ENCODE measurements around the gene KLHL42.
"Not testable (repeated sequence)": the region's sequence is repeated elsewhere in the genome, so short reads cannot be mapped to it uniquely, and the experiment has no call there.

KLHL42 gene

DNA sequence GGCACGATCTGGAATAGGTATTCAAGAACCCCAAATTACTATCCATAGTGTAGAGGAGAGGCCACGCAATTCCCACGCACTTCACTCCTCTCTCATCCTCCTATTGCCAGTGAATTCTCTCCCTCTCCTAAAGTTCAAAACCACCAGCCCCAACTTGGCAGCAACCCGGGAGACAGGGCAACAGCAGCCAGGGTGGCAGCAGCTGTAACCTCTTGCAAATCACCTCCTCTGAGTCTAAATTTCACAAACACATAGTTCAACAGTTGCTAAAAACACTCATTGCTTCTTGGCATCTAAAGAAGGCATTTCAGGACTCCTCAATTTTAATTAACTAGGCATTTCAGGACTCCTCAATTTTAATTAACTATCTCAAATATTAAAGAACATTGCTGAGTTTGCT lies 37.7 kb downstream of the KLHL42 start:
- DNase-seq (ENCODE audit: low read depth in 2 of 2): no peak

DNA sequence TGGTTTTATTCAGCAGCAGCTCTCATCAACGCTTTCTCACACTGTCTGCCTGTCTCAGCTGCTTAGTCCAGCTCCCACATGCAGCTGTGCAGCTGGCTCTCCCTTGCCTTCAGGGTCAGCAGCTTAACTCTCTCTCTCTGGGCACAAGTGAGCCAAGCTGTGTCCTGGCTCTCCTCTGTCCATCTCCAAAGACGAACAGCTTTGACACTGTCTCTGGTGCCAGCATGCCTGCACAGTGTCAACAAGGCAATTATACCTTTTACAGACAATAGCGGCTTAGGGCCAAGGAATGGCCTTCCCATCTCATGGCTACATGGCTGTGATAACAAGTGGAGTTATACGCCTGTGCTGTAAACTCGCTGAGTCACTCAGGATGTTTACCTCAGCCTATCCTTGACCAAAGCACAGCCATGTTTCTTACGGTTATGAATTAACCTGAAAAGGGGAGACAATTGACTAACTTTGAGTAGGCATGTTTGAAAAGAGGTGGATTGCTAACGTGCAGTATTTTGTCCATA lies 38.4 kb downstream of the KLHL42 start:
- no peak for DNase-seq (ENCODE audit: low read depth in 2 of 2)

DNA sequence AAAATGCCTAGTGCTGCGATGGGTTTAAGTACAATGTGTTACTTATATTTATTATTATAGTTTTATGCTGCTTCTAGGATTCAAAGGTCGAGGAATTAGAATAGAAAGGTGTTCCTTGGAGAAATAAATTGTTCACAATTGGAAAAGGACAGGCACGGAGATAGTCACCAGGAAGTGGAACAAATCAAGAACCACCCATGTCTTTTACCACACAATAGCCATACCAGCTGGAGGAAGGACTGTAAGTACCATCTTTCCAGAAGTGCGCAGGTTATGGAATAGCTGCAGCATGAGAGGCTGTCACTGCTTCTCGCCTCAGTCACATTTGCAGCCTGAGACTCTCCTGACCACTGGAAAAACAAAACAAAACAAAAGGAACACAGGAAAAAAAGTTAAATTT lies 40.5 kb downstream of the KLHL42 start:
- no peak for DNase-seq (ENCODE audit: low read depth in 2 of 2)

DNA sequence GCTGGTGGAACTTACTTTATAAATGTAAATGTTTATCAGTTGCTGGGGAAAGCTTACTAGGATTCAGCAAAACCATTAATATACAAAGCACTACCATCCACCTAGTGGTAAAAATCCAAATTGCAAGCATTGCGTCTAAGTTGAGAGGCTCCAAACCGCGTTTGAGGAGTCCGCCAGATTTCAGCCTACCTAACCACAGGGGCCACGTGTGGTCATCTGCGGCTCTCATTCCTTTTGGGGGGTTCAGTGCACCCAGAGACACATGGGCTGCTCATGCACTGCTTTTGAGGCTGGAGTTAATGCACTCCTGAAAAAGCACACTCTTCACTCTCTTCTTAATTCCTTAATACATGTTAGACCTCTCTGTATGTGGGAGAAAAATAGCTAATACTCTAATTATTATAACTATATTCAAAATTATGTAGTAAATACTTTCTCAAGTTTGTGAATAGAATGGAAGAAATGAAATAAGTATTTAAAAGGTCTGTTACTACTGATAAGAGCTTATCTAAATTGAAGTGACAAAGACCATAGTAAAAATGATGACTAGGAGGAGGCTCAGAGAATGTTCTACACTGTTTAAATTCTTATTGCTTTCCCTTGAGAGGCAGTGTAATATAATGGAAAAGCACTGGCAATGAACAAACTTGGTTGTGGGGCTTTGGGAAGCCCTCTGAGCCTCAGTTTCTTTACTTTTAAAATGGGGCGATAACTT lies 41.4 kb downstream of the KLHL42 start:
- DNase-seq (ENCODE audit: low read depth in 2 of 2): no peak

DNA sequence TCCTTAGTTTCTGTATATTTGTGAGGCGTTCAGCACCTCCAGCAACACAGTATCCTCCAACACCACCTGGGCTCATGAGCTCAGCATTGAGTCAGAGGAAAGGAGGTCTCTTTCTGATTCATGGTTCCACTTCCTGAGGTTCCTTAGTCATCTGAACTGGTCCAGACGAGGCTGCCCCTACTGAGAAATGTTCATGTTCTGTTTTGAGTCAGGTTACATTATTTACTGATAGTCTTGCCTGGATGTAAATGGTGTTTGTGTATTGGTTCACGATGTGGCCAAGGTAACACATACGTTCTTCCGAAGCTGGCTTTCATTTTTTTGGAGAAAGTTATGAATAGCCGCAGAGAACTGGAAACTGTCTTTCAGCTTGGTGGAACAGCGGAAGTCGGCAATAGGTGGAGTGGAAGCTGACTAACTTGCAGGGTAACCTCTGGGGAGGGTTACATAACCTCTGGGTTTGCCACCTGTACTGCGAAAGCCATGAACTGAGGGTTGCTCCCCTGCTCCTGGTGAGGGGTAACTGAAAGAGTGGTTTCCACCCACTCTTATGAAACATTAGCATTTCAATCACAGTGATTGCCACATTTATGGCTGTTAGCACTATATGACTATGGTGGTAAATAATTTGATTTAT lies 42.2 kb downstream of the KLHL42 start:
- peak; percentile 63 for DNase-seq (ENCODE audit: low read depth in 2 of 2)

DNA sequence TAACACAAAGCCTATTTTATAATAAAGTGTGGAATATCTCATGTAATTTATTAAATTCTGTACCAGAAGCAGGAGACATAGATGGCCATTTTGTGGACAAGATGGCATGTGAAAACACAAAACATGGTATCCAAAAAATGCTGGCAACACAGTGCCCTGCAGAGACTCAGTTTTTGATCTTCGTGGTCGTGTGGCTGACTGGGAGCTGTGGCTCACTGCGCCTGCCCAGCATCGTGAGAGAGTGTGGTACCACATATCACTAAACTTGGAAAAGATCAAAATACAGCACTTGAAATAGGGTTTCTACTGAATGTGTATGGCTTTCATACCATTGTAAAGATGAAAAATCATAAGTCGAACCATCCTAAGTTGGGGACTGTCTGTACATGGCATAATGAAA lies 43.0 kb downstream of the KLHL42 start:
- no peak for DNase-seq (ENCODE audit: low read depth in 2 of 2)

DNA sequence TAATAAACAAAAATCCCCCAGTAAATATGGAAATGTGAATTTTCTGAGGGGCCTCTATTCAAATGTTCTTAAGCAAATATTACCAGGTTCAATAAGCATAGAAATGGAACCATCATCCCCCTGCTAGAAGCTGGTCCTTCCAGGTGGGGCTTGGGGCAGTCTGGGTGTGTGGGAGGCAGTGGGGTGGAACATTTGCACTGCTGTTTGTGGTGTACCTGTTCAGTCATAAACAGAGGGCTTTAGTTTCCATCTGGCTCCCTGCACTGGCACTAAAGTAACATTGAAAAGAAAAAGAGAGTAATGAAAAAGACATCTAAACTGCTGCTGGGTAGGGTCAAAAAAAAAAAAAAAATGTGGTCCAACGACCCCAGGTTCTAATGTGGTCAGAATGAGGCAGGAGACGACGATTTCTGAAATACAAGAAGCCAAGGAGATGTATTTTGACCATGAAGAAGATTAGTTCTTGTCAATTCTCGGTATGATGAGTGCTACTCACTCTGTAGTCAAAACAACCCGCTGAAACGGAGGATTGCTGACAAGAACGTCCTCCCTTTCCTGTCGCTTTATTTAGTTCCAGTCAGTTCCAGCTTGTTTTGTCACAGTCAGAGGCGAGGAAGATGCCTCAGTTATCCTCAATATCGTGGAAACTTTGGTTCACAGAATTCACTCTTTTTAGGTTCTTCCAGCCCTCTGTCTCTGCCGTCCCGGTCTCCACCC lies 44.3 kb downstream of the KLHL42 start:
- DNase-seq (ENCODE audit: low read depth in 2 of 2): no peak

DNA sequence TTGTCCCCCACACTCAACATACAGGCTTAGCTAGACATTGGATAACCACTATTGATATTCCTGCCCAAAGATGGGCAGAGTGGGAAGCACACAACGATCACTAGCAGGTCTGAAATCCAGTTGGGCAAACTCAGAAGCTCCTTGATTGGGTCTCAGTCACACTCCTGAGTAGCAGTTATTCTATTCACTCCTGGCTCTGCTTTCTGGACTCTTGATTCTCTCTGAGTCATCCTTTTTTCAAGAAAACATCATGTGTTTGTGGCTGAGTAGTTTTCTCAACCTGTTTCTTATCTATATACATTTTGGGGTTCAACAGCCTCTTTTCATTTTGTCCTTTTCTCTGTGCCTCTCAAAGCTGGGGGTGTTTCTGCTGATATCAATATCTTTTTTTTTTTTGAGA lies 46.0 kb downstream of the KLHL42 start:
- no peak for DNase-seq (ENCODE audit: low read depth in 2 of 2)

DNA sequence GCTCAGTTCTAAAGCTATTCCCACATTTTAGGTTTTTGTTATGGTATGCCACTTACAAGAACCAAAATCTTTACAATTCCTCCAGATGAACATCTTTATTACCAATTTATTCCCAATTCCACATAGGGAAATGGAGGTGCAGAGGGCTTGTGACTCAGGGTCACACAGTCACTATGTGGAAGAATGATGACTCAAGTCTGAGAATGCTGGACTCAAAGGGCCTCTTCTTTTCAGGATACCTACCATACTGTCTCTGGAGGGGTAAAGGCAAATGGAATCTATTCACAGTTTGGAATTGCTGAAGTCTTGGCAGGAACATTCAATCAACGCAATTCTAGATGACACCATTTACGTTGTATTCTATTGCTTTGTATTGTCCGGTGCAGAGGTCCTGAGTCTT lies 48.2 kb downstream of the KLHL42 start:
- no peak for DNase-seq (ENCODE audit: low read depth in 2 of 2)

DNA sequence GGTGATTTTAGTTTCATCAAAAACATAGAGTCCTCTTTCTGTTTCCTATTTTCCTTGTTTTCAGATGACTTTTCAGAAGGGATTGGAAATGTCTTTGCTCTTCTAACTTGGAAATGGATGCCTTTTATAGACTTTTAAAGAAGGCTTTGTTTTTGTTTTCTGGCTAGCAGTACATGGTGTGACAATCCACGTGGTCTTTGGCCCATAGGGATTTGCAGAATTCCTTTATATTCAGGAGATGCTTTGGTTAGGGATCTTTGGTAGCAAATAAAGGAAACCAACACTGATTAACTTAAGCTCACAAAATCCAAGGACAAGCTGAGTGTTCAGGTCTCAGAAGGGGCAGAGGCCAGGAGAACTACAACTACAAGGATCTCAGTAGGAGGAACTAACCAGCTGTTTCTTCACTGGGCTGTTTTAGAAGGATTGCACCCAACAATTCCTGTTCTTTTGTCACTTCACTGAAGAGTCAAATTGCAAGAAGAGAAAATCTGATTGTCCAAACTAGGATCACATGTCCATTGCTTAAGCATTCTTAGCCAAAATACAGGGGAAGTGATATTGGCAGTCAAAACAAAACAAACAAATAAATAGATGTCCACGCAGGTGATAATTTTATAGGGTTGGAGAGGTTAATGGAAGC lies 58.6 kb downstream of the KLHL42 start:
- no peak for DNase-seq (ENCODE audit: low read depth in 2 of 2)

DNA sequence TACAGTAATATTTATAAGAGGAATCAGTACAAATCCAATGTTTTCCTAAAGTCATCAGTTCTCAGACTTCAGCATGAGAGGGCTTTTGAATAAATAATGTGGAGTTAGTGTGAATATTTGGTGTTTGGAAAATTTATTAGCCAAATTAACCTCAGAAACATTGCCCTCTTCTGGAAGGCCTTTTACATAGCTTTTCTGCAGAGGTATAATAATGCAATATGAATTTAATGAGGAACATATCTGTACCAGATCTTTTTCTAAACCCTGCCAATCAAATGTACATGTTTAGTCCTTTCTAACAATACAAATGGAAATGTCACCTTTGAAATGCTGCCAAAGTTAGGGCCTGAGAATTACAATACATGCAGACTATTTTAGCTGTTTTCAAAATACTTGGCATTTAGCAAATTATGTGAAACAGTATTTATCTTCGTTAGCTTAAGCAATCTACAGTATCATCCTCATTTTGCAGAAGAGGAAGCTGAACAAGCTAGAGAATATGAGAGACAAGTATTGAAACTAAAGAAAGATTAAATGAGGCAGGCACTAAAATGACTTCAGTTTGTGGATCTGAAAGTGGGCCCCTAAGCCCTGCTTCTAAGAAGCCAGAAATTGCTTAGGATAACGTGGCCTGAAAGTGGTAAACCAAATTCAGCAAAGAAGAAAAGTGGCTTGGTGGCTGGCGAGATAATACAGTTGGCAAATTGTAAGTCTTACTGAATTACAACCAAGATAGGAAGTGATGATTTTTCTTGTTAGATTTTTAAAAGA lies 60.4 kb downstream of the KLHL42 start:
- DNase-seq (ENCODE audit: low read depth in 2 of 2): no peak

DNA sequence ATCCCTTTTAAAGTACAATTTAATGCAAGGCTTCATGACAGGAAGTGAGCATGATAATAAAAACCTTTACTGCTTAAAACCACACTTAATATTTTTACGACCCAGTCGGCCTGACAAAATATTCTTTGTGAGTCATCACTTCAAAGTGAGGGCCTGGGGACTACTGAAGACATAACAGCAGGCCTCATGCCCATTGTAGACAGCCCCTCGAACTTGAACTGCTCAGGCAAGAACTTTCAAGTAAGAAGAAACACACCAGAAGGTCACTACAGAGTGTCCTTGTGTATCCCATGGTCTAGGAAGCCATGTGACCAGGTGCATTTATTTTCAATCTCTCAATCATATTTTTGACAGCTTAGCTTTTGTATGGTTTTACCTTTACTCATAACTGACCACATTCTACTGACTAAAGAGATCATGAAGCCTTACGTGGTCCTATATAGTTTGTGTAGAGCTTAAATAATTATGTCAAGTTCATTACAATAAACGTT lies 61.4 kb downstream of the KLHL42 start:
- DNase-seq (ENCODE audit: low read depth in 2 of 2): no peak

DNA sequence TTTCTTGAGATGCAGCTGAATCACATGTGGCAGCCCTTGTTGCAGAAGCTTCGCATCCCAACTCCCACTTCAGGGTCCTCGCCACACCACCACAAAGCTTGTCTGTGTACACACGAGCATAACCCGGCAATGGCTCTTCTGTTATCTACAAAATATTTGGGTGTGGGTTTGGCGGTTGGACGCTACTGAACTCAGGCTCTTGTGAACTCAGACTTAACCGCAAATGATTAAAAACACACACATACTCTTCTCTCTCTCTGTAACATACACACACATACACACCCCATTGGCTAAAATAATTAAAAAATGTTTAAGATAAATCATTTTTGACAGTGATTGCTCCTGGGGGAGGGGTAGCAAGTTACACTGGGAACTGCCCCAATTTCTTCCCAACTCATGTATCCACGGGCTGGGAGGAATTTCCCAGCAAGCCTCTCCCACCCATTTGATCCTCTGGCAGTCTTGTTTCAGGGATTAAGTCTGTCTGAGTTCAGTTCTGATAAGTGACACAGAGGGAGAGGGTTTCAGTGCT lies 63.7 kb downstream of the KLHL42 start:
- DNase-seq (ENCODE audit: low read depth in 2 of 2): no peak

DNA sequence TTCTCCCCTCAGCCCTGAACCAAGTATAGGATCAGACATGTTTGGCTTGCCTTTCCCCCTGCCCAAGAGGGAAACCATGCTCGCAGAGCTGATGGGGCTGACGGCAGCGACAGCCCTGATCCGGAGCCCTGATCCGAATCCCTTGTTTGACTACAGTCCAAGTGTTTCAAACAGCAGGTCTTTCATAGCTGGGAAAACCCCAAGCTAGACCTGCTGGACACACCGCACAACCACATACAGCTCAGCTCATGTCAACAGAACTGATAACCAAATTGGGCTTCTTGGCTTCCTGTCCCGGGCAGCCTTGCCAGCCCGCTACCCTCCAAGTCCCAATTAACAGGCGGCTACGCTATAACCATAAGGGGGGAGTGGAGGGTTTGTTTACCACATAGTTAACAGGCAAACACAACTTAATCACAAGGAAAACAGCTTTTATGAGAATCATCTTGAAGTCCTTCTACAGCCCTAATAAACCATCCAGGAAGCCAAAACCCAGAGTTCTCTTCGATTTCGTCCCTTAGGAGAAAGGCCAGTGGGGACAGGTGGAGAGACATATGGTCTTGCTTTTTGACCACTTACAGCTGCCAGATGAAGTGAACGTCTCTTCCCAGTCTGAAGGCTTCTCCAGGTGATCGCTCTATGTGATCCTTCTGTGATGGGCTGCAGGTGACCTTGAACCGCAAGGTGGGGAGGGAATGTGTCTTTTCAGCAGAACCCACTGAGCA lies 64.5 kb downstream of the KLHL42 start:
- no peak for DNase-seq (ENCODE audit: low read depth in 2 of 2)

DNA sequence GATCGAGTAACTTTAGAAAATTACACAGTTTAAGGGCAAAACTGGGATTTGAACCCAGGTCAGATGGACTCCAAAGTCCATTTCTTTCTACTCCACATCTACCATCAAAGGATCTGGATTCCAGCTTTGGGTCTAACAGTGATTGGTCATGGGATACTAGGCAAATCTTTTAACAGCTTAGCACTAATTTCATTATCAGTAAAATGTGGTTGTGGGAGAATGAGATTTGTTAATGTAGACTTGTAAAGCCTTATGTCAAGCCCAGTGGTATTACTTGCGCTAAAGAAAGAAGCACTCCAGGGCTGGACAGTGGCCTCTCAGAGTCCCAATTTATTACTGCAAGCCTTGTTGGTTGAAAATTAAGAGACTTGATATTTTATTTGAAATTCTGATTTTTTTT lies 65.2 kb downstream of the KLHL42 start:
- DNase-seq (ENCODE audit: low read depth in 2 of 2): no peak

DNA sequence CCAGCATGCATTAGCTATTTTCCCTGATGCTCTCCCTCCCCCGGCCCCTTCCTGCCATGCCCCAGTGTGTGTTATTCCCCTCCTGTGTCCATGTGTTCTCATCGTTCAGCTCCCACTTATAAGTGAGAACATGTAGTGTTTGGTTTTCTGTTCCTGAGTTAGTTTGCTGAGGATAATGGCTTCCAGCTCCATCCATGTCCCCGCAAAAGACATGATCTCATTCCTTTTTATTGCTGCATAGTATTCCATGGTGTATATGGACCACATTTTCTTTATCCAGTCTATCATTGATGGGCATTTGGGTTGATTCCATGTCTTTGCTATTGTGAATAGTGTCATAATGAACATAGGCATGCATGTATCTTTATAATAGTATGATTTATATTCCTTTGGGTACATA lies 65.7 kb downstream of the KLHL42 start:
- DNase-seq (ENCODE audit: low read depth in 2 of 2): not testable (repeated sequence)

DNA sequence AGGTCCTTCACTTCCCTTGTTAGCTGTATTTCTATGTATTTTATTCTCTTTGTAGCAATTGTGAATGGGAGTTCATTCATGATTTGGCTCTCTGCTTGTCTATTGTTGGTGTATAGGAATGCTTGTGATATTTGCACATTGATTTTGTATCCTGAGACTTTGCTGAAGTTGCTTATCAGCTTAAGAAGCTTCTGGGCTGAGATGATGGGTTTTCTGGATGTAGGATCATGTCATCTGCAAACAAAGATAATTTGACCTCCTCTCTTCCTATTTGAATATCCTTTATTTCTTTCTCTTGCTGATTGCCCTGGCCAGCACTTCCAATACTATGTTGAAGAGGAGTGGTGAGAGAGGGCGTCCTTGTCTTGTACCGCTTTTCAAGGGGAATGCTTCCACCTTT lies 67.3 kb downstream of the KLHL42 start:
- DNase-seq (ENCODE audit: low read depth in 2 of 2): not testable (repeated sequence)

DNA sequence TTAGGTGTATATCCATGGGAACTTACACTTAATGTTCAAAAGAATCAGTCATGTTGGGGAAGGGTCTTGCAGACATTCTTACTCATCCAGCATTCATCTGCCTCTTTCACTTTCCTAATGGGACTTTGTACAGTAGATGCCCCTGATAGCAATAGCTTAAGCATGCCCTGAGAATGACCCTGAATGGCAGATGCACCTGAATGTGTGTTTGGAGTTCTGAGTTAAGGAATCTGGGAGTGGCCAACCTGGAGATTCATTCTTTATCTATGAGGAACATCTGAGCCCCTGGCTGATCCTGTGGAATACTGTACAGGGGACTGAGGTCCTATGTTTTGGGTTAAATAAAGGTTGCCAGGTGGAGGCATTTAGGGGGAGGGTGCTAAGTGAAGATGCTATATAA lies 71.3 kb downstream of the KLHL42 start:
- no peak for DNase-seq (ENCODE audit: low read depth in 2 of 2)

DNA sequence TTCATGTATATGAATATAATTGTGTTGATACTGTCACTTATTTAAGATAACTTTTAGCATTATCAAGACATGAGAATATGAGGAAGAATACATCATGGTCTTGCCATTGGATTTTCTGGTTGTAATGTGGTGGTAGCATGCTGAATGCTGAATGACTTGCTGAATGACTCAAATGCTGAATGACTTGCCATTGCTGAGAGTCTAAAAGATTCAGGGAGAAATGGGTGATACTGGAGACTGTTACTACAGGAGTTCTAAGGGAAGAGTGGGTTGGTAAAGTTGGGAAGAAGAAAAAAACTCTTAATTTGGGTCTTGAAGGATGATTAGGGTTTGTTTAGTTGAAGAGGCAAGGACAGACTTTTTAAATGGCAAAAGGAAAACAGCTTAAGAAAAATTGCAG lies 72.1 kb downstream of the KLHL42 start:
- no peak for DNase-seq (ENCODE audit: low read depth in 2 of 2)
